Right forelimb (tissue), 1 donor: ENCODE measurements around the gene PRRX2.
A peak's percentile ranks its signal among the peaks of the same experiment; 100 is the strongest.
"Not testable (repeated sequence)": the region's sequence is repeated elsewhere in the genome, so short reads cannot be mapped to it uniquely, and the experiment has no call there.

ENCODE experiments used
- DNase-seq: peaks from one replicate; pipeline ENCODE4 v3.0.0-alpha.2; 2018

PRRX2 gene

GRCh38 chr9:129739432-129739831 is 74.0 kb downstream of the PRRX2 start:
- DNase-seq: no peak

- no peak for DNase-seq
Measured at GRCh38 chr9:129740174-129740573, 74.7 kb downstream of the PRRX2 start.

GRCh38 chr9:129740666-129741464 is 75.4 kb downstream of the PRRX2 start:
- no peak for DNase-seq

- no peak for DNase-seq
Measured at GRCh38 chr9:129745200-129745599, 79.8 kb downstream of the PRRX2 start.

- no peak for DNase-seq
Measured at GRCh38 chr9:129746092-129746777, 80.8 kb downstream of the PRRX2 start.

- no peak for DNase-seq
Measured at GRCh38 chr9:129748249-129748648, 82.8 kb downstream of the PRRX2 start.

- not testable (repeated sequence) for DNase-seq
Measured at GRCh38 chr9:129749052-129749451, 83.6 kb downstream of the PRRX2 start.

- no peak for DNase-seq
Measured at GRCh38 chr9:129749575-129749974, 84.1 kb downstream of the PRRX2 start.

- DNase-seq: no peak
Measured at GRCh38 chr9:129750013-129750638, 84.7 kb downstream of the PRRX2 start.

GRCh38 chr9:129751841-129752801 is 86.7 kb downstream of the PRRX2 start:
- no peak for DNase-seq

- peak; percentile 86 for DNase-seq
Measured at GRCh38 chr9:129752900-129753729, 87.7 kb downstream of the PRRX2 start, which contains the start of gene PTGES. Gene PTGES, minus strand, starts transcription at chr9:129753042. Its CDS starts 30 bp downstream, at chr9:129753012.

- DNase-seq: no peak
Measured at GRCh38 chr9:129755151-129755550, 89.7 kb downstream of the PRRX2 start.

GRCh38 chr9:129756191-129756590 is 90.7 kb downstream of the PRRX2 start:
- no peak for DNase-seq

GRCh38 chr9:129757045-129757444 is 91.6 kb downstream of the PRRX2 start:
- no peak for DNase-seq

GRCh38 chr9:129759319-129759718 is 93.9 kb downstream of the PRRX2 start:
- no peak for DNase-seq

GRCh38 chr9:129759804-129760502 is 94.5 kb downstream of the PRRX2 start:
- DNase-seq: no peak

- not testable (repeated sequence) for DNase-seq
Measured at GRCh38 chr9:129760784-129761183, 95.3 kb downstream of the PRRX2 start.

- no peak for DNase-seq
Measured at GRCh38 chr9:129761293-129761900, 96.0 kb downstream of the PRRX2 start.

GRCh38 chr9:129761901-129762369 is 96.5 kb downstream of the PRRX2 start:
- no peak for DNase-seq

- DNase-seq: not testable (repeated sequence)
Measured at GRCh38 chr9:129762370-129762984, 97.0 kb downstream of the PRRX2 start.
